DMS53 (cell line): ENCODE data around the gene ZBTB12.
A peak's percentile ranks its signal among the peaks of the same experiment; 100 is the strongest.
"Not testable (repeated sequence)": the region's sequence is repeated elsewhere in the genome, so short reads cannot be mapped to it uniquely, and the experiment has no call there.

Source experiments
- DNase-seq: peaks from one replicate; lab custom pipeline; 2025; lab: John Stamatoyannopoulos, UW

ZBTB12 gene

DNA sequence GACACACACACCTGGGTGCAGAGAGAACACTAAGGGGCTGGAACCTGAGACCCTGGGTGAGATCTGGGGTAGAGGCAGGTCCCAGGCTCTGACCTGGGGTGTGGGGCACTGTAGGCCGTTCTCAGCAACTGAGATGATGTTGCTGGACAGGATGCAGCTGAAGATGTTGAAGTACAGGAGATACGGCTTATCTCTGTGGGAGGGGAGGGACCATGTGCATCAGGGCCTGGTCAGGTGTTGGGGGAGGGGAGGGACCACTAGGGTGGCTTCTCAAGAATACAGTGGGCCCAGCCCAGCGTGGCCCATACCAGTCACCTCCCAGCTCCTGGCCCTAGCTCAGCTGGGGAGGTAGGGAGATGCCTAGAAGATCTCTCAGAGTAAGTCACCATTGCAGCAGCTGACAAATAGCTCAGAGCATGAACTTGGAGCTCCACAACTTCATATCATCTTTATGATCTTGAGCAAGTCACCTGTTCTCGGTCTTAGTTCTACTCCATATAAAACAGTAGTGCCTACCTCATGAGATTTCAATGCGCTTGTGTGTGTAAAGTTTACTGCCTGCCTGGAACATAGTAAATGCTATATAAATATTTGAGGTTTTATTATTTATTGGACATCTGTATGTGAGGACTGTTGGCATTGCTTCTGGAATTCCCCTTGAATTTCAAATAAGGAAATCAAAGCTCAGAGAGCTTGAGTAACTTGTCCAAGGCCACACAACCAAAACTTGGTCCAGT lies 26.9 kb downstream of the ZBTB12 start:
- no peak for DNase-seq

DNA sequence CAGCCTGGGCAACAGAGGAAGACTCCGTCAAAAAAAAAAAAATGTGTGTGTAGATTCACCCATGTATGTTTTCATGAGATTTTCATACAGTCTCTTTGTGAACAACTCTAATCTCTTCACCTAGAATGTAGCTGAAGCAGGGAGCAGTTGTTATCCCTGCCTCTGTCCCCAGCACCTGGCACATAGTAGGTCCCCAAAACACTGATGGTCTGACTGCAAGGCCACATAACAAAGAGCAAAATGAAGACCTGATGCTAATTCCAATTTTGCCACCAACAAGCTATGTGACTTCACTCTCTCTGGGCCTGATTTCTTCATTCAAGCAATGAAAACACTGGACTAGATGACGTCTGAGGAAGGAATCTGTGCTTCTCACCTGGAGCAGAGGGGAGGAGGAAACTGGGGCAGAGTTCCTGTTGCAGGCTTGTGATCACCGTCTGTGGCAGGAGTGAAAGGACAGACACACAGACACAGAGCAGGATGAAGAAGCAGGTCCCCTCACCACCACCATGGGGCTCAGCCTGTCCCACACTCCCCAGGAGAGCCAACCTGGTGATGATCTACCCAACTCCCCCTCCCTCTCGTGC lies 27.7 kb downstream of the ZBTB12 start:
- DNase-seq, result peak; percentile 55

DNA sequence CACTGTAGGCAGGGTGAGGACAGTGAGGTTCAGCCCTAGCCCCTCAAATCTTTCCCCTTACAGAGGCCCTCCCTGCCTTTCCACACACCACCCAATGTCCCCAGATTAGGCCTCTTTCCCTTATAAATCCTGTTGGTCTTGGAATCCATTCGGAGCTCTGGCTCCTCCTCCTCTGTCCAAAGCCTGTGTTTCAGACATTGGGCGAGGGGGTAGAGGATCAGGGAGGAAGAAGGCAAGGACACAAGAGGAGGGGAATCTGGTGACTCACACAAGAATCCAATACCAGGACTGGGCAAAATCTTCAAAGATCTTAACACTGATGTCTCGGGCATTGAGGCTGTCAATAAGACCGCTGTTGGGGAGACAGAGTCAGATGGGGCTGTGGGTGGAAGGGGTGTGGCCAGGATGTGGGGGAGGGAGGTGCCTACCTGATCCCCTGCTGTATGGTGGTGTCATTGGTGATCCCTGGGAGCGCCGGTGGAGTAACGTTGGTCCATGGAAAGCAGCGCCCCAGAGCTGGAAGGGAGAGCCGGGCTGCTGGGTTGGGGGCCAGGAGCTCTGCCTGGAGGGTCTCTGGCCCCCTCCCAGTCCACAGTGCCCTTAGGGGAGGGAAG lies 30.7 kb downstream of the ZBTB12 start:
- DNase-seq, result no peak

DNA sequence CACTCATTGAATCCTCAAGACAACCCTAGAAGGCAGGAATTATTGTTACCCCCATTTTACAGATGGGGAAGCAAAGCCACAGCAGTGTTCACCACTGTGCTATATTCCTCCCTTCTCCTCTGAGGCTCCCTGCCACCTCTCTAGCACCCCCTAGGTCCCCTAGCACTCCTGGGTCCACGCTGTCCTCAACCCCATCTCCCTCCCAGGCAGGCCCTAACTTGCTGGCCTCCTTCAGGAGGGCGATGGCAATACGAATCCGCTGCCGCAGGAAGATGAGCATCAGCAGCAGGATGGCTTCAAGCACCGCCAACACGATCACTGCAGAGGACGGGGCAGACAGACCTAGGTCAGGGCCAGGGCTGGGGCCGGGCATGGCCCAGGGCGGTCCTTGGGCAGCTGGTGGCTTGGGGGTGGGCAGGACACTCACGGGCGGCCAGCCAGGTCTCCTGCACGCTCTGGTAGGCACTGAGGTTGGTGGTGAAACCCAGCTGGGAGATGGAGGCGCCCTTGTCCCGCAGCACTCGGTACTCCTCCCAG lies 31.4 kb downstream of the ZBTB12 start:
- no peak for DNase-seq

DNA sequence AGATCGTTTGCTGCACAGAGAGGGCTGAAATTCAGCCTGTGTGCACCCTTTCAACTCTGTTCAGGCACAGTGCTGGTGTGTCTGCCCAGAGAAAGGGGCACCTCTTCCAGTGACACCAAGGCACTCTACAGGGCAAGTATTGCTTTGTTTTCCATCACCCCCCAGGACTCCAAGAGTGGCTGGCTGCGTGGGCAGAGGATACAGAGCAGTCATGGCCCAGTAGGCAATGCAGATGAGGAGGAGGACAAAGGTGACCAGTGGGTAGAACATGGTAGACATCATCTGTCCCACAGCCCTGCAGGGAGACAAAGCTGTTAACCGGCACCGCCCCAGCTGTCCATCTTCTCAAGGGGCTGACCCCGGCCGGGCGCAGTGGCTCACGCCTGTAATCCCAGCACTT lies 32.5 kb downstream of the ZBTB12 start:
- DNase-seq, result no peak

DNA sequence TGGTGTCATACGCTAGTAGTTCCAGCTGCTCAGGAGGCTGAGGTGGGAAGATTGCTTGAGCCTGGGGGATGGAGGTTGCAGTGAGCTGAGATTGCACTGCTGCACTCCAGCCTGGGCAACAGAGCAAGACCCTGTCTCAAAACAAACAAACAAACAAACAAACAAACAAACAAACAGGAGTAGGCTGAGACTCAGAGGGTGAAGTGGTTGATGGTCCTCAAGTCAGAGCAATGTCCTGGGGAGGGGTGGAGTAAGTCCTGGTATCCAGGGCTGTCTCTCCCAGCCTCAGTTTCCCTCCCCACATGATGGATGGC lies 33.3 kb downstream of the ZBTB12 start:
- not testable (repeated sequence) for DNase-seq

DNA sequence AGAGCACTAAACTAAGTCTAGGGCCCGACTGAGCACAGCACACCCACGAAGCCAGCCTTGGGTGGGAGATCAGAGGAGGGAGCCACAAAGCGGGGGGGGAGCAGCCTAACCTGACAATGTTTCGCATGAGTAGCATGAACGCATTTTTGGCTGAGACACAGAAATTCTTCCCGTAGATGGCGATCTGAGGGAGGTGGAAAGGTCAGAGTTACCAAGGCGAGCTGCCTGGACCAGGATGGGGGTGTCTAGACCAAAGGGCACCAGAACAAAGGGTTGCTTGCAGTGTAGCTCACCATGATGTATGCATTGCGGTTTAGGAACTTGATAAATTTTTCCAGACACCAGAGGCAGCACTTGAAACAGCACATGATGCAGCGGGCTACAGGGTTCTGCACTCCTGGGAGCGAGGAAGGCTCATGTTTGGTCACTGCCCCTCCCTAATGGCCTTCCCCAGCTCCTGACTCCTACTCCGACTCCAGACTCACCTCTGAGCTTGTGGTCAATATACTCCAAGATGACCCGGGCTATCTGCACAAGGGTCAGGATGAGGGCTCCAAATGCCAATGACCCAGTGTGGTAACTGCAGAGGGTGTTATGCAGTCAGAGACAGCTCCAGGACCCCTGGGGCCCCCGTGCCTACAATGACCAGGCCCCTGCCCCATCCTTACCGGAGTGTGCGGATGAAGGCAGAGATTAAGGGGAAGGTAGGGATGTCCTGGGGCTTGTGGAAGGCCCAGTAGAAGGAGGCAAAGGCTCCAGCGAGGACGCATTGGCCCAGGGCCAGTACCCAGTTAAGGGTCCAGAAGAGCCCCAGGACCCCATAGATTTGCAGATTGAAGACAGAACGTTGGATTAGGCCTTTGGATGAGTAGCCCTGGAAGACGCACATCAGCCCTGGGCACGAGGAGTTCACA lies 36.4 kb downstream of the ZBTB12 start:
- DNase-seq, result no peak

DNA sequence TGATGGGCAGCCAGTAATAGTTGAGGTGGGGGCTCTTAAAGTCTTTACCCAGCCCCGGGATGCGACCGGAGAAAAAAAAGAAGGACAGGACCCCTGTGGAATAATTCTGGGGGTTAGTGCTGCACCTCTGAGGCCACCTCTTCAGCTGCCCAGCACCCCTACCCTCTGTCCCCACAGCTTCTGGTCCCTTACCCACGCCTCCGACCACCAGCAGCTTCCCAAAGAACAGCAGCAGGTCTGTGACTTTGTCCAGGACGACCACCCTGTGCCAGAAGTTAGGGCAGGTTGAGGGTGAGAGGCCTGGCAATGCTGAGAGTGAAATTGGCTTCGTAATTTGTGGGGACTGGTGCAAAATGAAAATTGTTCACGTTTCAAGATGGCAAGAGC lies 37.1 kb downstream of the ZBTB12 start:
- no peak for DNase-seq

DNA sequence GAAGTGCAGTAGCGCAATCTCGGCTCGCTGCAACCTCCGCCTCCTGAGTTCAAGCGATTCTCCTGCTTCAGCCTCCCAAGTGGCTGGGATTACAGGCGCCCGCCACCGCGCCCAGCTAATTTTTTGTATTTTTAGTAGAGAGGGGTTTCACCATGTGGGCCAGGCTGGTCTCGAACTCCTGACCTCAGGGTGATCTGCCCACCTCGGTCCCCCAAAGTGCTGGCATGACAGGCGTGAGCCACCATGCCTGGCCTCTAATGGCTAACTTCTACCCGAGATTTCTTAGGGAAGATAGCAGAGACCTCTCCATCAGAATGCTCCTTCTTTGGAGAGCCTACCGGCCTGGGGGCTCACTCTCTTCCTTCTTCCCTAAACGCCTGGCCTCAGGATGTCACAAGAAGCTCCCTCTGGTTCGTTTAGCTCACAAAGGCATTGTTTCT lies 37.7 kb downstream of the ZBTB12 start:
- not testable (repeated sequence) for DNase-seq

DNA sequence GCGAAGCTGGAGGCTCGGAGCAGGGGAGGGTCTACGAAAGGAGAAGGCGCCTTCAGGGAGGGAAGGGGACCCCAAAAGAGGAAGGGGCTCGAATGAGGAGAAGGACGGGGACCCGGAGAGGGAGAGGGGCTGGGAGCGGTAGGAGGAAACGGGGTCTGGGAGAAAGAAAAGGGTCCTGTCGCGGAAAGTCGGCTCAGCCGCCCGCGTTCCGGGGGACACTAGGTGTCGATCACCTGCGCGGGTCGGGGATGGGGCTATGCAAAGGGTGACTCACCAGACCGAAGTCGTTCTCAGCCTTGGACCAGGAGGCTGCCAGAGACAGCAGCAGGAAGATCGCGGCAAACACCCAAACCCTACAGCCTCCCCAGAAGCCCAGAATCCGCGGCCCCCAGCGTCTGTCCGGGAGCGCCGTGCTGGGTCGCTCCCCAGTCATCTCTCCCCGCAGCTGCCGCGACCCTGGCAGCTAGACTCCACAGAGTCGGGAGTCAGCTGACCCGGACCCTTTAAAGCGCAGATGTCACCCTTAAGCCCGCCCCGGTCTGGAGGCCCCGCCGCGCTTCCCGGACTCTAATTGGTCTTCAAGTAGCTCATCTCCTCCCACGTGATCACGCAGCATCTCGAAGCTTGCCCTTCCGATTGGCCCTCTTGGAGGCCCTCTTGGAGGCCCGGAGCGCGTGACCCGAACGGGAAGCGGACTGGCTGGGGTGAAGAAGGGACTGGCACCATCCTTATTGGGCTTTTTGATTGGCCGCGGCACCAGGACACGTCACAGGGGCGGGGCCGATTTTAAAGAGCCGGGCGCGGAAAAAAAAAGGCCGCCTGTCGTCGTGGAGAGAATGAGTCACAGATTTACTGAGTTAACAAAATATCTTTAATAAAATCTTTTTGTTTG lies 39.3 kb downstream of the ZBTB12 start, which contains the start of gene NEU1:
Gene NEU1, minus strand, starts transcription at position 478 of the 892 bp plus-strand sequence. Its CDS starts 45 bp downstream, at position 433.
- peak; percentile 100 for DNase-seq

DNA sequence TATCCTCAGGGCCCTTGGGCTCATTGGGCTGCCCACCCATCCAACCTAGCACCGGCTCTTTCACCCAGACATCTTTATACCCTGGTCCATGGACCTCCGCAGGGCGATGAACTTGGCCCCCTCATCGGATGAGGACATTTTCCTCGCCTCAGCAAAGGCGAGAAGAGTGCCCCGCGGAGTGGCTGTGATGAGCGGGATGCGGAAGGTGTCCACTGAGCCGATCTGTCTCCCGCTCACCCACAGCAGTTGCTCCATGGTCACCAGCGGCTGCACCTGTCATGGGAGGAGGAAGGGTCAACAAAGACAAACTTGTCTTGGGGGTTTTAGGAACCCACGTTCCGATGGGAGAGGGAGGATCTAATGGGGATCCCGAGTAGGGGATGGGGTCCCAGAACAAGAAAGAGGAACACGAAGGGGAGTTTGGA lies 40.0 kb downstream of the ZBTB12 start:
- DNase-seq, result peak; percentile 30

DNA sequence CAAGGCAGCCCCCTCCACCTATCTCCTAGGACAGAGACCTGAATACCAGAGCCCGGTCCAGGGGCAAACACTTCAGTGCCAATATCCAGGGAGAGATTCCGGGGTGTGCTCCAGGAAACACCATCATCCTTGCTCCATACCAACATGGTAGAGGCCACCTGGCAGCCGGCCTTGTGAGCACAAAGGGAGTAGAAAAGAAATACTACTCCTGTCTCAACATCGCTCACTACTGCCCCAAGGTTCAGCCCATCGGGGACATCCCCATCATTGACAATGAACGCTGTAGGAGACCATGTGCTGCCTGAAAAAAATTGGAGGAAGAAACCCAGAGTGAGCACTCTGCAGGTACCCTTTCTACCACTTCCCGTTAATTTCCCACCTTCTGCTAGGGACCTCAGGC lies 40.7 kb downstream of the ZBTB12 start:
- DNase-seq, result no peak

DNA sequence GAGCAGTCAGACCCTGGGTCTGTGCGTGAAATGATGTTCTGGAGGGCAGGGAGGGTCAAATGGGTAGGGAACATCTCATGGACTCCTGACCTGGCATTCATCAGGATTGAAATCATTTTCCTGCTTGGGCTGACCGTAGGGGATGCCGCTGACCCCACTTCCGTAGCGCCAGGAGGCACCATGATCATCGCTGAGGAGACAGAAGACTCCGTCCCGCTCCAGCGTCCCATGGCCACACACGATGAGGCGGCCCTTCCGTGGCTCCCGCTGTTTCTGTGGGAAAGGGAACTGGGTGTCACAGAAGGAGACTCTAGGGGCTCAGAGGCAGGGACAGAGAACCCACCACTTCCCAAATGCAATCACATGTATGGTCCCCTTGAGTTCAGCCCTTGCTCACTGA lies 41.5 kb downstream of the ZBTB12 start:
- DNase-seq, result no peak

DNA sequence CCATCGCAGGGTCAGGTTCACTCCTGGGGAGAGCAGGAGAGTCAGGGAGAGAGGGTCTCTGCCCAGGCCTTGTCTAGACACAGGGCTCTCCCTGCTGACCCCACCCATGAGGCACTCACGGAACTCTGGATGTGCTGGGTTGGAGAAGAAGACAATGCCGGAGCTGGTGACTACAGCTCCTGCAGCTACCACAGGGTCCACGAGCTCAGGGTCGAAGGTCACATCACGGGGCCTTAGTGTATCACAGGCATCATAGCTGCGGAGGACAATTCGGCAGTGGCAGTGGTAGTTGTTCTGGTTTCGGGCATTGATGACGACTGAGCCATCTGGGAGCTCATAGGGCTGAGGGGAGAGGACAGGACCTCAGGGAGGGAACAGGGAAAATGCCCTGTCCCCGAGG lies 42.0 kb downstream of the ZBTB12 start:
- no peak for DNase-seq

DNA sequence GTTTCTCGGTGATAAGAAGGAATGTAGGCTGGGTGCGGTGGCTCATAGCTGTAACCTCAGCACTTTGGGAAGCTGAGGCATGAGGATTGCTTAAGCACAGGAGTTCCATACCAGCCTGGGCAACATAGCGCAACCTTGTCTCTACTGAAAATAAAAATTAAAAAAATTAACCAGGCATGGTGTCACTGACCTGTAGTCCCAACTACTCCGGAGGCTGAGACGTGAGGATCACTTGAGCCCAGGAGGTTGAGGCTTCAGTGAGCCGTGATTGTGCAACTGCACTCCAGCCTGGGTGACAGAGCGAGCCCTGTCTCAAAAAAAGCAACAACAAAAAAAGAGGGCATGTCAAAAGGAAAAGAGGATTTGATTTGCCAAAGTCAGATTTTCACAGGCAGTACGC lies 43.2 kb downstream of the ZBTB12 start:
- DNase-seq, result no peak

DNA sequence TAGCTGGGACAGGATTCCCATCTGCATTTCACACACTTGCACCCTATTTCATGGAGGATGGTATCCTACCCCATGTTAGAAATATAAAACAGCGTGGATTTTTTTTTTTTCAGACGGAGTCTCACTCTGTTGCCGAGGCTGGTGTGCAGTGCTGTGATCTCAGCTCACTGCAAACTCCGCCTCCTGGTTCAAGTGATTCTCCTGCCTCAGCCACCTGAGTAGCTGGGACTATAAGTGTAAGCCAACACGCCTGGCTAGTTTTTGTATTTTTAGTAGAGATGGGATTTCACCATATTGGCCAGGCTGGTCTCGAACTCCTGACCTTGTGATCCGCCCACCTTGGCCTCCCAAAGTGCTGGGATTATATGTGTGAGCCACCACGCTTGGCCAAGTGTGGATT lies 44.1 kb downstream of the ZBTB12 start:
- not testable (repeated sequence) for DNase-seq

DNA sequence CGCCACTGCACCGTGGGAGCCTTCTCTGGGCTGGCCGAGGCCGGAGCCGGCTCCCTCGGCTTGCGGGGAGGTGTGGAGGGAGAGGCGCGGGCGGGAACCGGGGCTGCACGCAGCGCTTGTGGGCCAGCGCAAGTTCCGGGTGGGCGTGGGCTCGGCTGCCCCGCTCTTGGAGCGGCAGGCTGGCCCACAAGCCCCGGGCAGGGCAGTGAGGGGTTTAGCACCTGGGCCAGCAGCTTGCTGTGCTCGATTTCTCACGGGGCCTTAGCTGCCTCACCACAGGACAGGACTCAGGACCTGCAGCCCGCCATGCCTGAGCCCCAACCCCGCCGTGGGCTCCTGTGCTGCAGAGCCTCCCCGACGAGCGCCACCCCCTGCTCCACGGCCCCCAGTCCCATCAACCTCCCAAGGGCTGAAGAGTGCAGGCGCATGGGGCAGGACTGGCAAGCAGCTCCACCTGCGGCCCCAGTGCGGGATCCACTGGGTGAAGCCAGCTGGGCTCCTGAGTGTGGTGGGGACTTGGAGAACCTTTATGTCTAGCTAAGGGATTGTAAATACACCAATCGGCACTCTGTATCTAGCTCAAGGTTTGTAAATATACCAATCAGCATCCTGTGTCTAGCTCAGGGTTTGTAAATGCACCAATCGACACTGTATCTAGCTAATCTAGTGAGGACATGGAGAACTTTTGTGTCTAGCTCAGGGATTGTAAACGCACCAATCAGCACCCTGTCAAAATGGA lies 49.7 kb downstream of the ZBTB12 start:
- DNase-seq, result peak; percentile 41

DNA sequence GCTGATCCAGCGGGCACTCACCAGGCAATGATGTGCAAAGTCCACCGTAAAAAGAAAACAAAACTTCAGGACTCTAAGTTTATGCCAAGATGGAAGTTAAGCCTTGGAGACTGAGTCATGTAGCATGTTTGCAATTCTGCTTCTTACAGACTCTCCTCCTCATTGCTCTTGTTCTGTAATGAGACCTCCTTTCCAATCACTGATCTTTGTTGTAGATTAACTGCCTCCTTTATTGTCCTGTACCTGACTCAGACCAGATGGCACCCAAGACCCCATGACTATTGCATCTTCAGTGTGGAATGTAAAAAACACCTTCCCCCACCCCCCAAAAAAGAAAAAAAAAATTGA lies 50.4 kb downstream of the ZBTB12 start:
- no peak for DNase-seq

DNA sequence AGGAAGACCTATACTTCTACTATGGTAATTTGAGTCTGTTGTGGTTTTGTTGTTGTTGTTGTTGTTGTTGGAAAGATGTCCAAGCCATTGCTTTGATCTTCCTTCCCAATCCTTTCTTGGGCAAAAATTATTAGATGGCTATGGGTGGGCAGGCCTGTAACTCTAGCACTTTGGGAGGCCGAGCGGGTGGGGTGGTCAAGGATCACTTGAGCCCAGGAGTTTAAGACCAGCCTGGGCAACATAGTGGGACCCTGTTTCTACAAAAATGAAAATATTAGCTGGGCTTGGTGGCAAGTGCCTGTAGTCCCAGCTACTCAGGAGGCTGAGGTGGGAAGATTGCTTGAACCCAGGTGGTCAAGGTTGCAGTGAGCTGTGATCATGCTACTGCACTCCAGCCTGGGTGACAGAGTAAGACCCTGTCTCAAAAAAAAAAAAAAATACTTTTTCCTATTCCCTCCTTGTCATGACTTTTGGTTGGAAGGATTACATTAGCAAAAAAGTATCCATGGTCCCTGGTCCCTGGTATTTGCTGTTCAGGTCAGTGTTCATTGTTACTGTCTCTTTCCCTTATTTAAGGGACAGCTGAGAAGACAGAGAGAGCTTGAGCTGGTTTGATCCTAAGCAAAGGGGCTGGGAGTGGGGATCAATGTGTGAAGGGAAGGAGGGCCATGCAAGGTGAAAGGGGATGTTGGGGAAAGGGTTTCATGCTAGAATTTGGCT lies 51.0 kb downstream of the ZBTB12 start:
- no peak for DNase-seq
